GOT3 (cell line): ENCODE measurements around the gene CBARP.

Source experiments
- DNase-seq: peaks from one replicate; lab custom pipeline; 2025; ENCODE audit warnings: mixed read lengths; lab: John Stamatoyannopoulos, UW

CBARP gene

DNA sequence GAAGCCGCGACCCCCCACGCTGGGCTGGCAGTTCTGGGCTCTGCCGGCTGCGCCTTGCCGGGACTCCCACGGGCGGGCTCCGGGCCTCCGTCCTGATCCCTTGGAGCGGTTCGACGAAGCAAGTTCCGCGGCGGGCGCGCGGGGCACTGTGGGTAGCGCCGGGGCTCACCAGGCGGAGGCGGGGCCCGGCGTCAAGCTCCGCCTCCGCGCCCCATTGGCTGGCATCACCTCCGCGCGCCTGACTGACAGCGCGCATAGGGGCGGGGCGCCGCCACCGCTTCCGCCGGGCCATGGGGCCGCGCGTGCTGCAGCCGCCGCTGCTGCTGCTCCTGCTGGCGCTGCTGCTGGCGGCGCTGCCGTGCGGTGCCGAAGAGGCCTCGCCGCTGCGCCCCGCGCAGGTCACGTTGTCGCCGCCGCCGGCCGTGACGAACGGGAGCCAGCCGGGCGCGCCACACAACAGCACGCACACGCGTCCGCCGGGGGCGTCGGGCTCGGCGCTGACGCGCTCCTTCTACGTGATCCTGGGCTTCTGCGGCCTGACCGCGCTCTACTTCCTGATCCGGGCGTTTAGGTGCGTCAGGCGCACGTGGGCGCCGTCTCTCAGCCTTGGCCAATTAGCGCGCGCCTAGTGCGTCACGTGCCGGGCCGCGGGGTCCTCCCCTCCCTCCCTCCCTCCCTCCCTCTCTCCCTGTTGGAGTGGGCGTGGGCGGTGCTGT, 37.6 kb upstream of the CBARP start, which contains the start of gene FAM174C:
FAM174C (plus strand) TSS at position 271 of the 716 bp plus-strand sequence; CDS start at position 291, 20 bp downstream.
- DNase-seq: peak; percentile 94

DNA sequence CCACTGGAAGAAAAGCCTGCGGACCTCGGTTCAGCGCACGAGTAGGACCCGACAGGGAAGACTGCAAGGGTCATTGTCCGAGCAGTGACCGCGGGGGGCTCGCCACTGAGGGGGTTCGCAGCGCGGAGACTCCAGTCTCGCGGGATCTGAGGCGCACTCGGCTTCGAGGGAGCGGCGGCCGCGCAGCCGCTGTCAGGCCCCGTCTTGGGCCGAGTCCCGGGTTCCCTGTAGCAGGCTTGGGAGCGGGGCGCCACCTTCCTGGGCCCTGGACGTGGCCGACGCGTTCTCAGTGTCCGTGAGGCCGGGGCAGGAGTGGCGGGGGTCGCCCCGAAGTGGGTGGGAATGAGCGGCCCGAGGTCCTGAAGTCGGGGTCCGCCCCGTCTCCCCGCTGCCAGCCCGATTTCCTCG, 37.1 kb upstream of the CBARP start:
- no peak for DNase-seq

DNA sequence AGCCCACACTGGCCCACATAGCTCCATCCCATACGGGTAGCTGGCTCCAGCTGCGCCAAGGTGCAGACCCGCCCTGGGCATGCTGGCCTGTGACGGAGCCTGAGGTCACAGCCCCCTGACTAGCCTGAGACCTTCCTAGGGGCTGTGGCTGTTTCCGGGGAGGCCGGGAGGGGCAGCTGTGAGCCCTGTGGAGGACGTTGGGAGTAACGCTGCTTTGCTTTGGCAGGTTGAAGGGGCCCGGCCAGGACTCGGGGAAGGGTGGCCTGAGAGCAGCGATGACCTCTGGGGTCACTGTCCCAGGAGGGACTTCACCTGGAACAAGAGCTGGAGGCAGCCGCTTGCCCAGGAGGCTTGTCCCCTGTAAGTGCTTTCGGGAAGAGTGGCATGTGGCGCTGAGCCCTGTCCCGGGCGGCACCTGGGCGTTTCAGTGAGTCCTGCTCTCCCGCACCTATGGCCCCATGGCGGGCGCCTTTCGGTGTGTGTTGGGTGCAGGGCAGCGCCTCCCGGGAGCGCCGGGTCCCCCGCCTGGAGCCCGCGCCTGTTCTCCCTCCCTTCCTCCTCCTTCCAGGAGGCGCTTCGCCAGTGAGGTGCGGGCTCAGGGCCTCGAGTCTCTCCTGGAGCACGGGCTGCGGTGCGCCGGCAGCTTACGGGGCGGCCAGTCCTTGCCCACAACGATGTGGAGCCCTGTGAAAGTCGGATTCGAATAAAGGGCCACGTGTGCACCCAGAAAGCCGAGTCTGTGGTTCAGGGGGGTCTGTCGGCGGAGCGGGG, 36.5 kb upstream of the CBARP start:
- no peak for DNase-seq

DNA sequence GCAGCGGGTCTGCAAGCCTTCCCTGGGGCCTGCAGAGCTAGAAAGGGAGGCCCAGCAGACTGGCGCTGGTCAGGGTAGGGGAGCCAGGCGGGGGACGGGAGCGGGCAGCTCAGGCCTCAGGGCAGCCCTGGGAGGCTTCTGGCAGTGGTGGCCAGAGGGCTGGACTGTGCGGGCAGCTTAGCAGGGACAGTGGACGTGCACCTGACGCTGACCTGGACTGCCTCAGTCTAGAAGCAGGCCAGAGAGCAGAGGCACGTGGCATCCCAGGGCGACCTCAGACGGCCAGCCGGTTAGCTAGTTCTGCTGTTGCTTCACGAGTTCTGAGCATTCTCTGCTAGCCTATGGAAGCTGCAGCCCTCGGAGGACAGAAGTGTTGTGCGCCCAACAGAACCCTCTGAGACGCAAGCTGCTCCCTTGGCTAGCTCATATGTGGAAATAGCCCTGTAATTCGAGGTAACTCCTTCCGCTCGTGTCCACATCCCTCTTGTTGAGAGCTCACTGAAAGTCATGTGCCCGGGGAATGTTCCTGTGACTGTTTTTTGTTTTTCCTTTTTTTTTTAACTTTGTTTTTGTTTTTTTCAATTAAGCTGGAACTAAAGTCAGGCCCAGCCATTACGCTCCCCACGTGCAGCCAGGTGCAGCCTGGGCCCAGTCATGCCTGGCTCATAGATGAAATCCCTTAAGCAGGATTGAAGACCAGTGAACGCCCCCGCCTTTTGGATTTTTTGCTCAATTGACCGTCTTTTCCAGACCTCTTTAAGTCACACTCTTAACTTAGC, 35.6 kb upstream of the CBARP start:
- no peak for DNase-seq

DNA sequence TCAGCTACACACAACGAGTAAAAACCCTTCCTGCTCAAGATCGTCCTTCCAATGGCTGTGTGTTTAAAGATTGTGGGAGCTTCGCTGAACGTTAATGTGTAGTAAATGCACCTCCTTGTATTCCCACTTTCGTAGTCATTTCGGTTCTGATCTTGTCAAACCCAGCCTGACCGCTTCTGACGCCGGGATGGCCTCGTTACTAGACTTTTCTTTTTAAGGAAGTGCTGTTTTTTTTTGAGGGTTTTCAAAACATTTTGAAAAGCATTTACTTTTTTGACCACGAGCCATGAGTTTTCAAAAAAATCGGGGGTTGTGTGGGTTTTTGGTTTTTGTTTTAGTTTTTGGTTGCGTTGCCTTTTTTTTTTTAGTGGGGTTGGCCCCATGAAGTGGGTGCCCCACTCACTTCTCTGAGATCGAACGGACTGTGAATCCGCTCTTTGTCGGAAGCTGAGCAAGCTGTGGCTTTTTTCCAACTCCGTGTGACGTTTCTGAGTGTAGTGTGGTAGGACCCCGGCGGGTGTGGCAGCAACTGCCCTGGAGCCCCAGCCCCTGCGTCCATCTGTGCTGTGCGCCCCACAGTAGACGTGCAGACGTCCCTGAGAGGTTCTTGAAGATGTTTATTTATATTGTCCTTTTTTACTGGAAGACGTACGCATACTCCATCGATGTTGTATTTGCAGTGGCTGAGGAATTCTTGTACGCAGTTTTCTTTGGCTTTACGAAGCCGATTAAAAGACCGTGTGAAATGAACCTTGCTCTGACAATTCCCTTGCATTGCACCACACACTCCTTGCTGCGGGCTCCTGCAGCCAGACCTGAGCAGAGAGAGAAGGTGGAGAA, 34.8 kb upstream of the CBARP start:
- DNase-seq: no peak

DNA sequence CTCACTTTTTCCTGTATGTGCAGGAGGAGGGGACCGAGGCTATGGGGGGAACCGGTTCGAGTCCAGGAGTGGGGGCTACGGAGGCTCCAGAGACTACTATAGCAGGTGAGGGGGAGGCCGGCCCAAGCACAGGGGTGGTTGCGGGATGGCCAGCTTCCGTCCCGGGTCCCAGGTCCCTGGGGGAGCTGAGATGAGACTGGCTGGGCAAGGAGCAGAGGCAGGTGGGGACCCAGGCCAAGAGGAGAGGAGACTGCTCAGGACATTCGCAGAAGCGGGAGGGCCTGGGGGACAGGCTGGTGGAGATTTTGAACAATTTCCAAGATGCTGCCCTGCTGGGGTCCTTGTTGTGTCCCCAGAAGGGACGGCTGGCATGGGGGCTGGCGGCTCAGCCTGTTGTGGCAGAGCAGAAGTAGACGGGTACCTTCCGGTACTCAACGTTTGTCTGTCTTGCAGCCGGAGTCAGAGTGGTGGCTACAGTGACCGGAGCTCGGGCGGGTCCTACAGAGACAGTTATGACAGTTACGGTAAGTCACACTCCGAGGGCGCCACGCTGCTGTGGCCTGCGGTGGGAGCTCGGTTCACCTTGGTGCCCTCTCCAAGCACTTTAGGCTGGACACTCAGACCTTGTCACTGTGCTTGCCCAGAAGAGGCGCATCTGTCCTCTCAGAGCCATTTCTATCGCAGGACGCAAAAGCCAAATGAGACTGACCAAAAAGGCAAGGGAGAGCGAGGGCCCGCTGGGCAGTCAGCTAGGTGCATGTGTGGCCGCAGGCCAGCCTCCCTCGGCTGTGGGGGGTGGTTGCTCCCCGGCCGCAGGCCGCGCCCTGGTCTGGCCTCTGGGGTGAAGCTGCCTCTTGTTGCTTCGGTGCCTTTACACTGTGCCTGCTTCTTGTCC, 34.0 kb upstream of the CBARP start:
- no peak for DNase-seq

DNA sequence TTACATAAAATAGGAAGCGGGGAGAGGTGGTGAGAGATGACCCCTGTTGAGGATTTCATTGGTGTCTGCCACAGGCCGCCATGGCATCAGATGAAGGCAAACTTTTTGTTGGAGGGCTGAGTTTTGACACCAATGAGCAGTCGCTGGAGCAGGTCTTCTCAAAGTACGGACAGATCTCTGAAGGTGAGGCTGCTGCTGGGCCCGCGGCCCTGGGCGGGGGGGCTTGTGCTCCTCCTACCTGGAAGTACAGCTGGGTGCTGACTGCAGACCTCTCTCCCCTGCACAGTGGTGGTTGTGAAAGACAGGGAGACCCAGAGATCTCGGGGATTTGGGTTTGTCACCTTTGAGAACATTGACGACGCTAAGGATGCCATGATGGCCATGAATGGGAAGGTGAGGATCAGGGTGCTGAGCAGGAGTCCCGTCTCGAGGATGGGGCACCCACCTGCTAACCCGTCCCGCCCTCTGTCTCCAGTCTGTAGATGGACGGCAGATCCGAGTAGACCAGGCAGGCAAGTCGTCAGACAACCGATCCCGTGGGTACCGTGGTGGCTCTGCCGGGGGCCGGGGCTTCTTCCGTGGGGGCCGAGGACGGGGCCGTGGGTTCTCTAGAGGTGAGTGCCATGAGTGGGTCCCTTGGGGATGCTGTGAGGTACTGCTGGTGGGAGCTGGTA, 33.2 kb upstream of the CBARP start:
- no peak for DNase-seq

DNA sequence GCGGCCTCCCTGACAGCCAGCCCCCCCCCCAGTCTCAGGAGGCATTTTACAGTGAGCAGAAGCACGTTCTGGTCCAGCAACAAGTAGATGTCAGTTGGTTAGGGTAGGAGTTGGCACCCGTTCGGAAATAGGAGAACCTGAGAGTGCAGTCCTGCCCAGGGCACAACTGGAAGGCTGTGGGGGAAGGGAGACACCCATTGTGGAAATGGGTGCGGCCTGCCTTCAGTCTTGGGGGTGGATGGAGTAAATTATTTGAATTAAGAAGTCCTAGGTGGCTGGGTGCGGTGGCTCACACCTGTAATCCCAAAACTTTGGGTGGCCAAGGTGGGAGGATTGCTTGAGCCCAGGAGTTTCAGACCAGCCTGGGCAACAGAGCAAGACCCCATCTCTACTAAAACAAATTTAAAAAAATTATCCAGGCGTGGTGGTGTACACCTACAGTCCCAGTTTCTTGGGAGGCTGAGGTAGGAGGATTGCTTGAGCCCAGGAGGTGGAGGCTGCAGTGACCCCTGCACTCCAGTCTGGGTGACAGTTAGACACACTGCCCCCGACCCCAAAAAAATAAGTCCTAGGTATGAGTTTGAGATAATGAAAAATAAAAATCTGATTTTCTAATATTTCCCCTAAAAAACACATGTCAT, 32.5 kb upstream of the CBARP start:
- no peak for DNase-seq

DNA sequence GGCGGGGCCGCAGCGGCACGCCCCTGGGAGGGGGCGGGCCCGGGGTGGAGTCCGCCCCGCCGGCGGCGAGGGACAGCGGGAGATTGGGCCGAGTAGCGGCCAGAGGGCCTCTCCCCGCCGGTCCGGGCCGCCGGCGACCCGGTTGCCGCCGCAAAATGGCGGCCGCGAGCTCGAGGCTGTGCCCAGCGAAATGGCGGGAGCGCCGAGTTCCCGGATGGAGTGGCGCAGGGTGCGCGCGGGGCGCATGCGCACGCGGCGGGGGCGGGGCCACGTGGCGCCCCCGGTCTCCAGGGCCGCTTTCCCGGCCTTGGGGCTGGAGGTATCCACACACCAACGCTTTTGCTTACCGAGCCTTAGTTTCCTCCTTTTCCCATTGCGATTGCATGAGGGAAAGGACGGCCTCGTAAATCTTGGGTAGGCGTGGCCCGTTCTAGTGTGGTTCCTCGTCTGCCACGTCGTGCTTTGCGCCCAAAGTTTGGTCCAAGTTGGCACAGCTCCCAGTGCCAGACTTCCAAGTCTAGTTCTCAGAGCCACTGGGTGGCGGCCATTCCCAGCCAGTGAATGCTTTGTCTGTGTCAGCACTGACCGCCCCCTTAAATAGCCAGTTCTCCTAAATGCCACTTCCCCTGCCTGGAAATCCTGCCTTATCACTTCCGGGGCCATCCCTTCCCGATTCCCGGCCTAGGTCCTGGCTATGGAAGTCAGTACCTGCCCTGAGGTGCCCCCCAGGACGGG, 31.8 kb upstream of the CBARP start:
- peak; percentile 86 for DNase-seq

DNA sequence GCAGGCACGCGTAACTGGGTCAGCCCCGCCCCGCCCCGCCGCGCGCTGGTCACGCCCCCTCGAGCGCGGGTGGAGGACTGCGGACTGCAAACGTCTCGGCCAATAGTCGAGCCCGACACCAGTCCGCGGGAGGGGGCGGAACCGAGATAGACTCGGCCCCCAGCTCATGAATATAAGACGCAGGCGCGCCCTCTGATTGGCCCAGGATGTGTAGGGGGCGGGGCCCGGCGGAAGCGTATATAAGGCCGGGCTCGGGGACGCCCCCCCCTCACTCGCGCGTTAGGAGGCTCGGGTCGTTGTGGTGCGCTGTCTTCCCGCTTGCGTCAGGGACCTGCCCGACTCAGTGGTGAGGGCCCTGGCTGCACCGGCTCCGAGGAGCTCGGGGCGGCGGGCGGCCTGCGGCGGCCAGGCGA, 31.3 kb upstream of the CBARP start, which contains the start of gene CIRBP:
CIRBP (plus strand) TSS at position 268 of the 413 bp plus-strand sequence. CDS start 1,602 bp downstream, outside the sequence.
- DNase-seq: peak; percentile 97

DNA sequence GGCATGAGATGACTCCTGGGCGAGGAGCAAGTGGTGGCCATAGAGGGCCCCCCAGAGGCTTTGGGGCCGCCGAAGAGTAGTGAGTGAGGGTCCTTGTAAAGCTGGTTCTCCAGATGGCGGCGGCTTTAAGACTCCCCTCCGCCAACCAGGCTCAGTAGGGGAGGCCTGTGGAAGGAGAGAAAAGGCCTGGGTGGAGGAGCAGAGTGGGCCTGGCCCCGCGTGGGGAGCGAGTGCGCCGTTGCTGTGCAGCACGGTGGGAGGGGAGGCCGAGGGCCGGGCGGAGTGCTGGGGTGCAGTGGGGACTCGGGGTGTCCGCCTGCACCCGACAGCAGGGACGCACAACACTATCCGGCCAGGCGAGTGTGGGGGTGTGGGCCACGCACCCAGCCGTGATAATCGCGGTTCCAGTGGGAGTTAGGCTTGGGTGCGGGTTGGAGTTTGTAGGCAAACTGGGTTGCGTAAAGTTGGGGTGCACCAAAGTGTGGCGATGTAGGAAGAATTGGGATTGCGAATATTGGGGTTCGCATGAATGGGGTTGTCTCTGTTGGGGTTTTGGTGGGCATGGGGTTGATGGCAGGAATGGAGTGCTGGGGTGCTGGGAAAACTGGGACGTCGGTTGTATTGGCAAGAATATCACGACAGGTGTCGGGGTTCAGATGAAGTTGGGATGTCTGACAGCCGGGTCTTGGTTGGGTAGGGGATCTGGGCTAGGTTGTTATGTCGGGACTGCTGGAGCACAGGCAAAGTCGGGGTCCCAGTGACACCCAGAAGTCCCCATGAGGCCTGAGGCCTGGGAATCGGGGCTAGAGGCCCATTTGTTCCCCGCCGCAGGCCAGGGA, 30.6 kb upstream of the CBARP start:
- DNase-seq: no peak

DNA sequence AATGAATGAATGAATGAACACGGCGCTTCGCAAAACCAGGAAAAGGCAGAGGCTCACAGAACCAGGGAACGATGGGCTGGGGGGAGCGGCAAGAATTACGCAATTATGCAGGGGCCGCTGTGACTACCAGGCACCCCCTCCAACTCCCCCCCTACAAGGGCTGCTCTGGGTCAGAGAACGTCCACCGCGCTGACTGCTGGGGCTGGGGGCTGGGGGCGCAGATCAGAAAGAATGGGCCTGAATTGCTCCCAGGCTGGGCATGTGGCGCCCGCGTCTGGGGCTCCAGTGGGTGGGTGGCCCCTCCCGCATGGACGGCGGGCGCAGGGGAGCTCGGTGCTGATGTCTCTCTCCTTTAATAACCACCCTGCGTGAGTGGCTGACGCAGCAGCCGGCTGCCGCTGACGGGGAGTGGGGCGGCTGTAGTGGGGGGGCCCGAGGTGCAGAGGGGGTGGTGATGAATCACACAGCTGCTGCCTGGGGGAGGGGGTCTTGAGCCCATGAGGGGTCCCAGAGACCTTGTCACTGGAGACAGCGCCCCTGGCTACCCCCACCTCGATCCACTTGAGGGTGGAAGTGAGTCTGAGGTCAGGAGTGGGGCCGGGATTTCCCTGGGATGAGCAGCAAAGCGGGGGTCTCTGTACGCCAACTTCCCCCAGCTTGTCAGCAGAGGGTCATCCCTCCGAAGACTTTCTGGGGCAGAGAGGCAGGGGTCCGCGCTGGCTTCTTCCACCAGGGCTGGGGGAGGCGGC, 29.8 kb upstream of the CBARP start:
- no peak for DNase-seq

DNA sequence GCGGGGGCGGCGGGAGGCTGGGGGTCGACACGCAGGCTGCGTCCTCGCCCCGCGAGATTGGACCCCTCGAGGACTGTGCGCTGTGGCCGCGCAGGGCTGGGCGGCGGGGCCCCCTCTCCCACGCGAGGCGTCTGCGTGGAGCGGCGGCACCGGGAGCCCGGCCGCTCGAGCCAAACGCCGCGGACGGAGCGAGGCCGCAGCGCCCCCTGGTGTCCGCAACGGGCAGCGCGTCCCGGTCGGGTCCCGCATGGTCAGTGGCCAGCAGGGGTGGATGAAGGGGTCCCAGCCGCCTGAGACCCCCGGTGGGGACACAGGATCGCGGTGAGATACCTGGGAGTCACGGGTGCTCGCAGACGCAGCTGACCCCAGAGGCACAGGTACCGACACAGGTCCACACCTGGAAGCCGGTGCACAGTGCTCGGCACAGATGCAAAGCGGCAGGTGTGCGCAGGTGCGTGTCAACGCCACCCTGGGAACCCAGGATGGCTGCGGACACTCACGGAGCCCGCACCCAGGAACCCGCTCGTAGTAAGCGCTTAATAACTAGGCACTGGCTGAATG, 29.2 kb upstream of the CBARP start:
- peak; percentile 66 for DNase-seq

DNA sequence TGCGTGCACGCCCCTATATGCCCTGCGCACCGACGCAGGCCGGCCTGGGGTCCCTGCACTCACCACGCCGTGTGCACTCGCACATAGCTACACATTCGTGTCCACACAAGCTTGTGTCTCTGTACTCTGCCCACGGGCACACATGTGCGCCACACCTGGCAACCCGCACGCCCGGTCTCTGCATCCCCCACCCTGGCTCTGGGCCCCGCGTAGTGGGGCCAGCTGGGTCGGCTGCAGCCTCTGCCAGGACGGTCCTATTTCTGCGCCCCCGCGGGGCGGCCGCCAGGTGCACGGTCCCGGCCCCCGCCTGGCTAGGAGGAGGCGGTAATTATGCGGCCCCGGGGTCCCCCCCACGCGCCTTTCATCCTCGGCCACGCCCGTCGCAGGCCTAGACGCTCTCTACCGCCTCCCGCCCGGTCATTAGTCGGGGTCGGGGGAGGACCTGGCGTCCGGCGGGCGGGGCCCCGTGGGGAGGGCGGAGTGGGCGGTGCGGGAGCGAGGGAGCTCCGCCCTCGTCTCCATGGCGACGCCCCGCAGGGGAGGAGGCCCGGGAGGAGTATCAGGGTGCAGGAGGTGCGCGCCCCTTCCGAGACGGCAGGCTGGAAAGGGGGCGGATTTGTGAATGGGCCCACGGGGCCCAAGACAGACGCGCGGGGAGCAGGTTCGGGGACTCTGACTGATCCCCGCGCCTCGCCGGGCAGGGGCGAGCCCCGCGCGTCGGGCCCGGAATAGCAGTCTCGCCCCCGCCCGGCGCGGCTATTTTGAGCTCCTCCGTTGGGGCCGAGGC, 28.5 kb upstream of the CBARP start:
- DNase-seq: peak; percentile 68

DNA sequence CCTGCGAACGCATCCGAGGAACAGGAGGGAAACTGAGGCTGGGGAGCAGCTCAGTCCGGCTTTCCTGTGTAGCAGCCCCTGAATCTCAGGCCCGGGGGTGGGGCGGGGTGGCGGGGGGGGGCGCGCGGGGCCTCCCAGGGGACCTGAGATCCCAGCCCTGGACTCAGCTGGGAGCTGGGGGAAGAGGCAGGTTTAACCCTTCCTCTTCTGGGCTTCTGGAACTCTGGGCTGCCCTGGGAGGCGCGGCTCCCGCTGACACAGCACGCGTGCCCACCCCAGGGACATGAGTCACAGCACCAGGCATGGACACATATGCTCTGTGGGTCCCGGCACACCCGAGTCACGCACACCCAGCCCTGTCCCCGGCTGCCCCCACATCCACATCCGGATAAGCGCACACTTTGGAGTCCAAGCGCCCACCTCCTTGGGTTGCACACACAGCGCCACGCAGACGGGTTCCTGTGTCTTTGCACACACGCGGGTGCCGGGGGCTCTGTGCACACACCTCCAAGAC, 27.9 kb upstream of the CBARP start:
- peak; percentile 91 for DNase-seq
